OCI-LY7 (cell line): ENCODE data around the gene MAP3K19. TPM values are rescaled to one million over a fixed set of nuclear protein-coding genes. Genes with fewer than 3 reads are reported as not detected.

Experiments used
- BruUV-seq: library from RNA; stranded (reverse); fragments of 400-500 nt; replicated peaks from 2 replicates; lab custom pipeline; 2021; lab: Mats Ljungman, UMichigan
- CTCF ChIA-PET: fragments of 300-600 bp; sonication (Branson Sonifier 250); formaldehyde crosslinking; loops from one replicate; lab custom pipeline; 2022; ENCODE audit warnings: antibody characterized with exemption; ENCODE audit not compliant: unreplicated experiment; lab: Charles Lee
- POLR2A ChIA-PET: fragments of 300-600 bp; sonication (Branson Sonifier 250); formaldehyde crosslinking; loops from one replicate; lab custom pipeline; 2022; ENCODE audit warnings: antibody characterized with exemption; lab: Charles Lee
- DNase-seq: peaks from one replicate; pipeline ENCODE4 v3.0.0-alpha.2; 2015; ENCODE audit warnings: low spot score
- H2AFZ ChIP-seq: fragments of 200-600 bp; sonication (generic), shearing (Covaris generic); 2 replicates; pipeline ENCODE4 v1.6.1; 2014; ENCODE audit warnings: mild to moderate bottlenecking, antibody characterized with exemption, low read length, moderate library complexity
- H3K27ac ChIP-seq: fragments of 200-600 bp; sonication (generic); 2 replicates; pipeline ENCODE4 v1.5.1; 2014; ENCODE audit warnings: mixed run types, low read depth, mild to moderate bottlenecking, moderate library complexity, low read length, inconsistent platforms; ENCODE audit not compliant: poor library complexity, severe bottlenecking
- H3K36me3 ChIP-seq: fragments of 200-600 bp; sonication (generic); 2 replicates; pipeline ENCODE4 v1.6.1; 2014; ENCODE audit warnings: mild to moderate bottlenecking, antibody characterized with exemption, low read length, moderate library complexity, mixed read lengths; ENCODE audit not compliant: insufficient read depth
- H3K4me1 ChIP-seq: fragments of 200-600 bp; sonication (generic); 2 replicates; pipeline ENCODE4 v1.5.1; 2014; ENCODE audit warnings: mild to moderate bottlenecking, low read length; ENCODE audit not compliant: insufficient read depth, poor library complexity, severe bottlenecking
- H3K4me2 ChIP-seq: fragments of 200-600 bp; sonication (generic); 2 replicates; pipeline ENCODE4 v1.6.1; 2014; ENCODE audit warnings: mild to moderate bottlenecking, low read length
- H3K4me3 ChIP-seq: fragments of 200-600 bp; sonication (generic); 2 replicates; pipeline ENCODE4 v1.5.1; 2014; ENCODE audit warnings: mild to moderate bottlenecking, low read depth, low read length; ENCODE audit not compliant: poor library complexity, severe bottlenecking
- H3K79me2 ChIP-seq: fragments of 200-600 bp; sonication (generic); 2 replicates; pipeline ENCODE4 v1.6.1; 2016; ENCODE audit warnings: low read depth, mild to moderate bottlenecking, low read length, moderate library complexity, mixed read lengths; ENCODE audit not compliant: insufficient read depth
- H3K9me2 ChIP-seq: fragments of 200-600 bp; sonication (generic); 2 replicates; pipeline ENCODE4 v1.6.1; 2016; ENCODE audit warnings: mild to moderate bottlenecking, low read length, mixed read lengths; ENCODE audit not compliant: insufficient read depth
- H3K9me3 ChIP-seq: fragments of 200-600 bp; sonication (generic); 2 replicates; pipeline ENCODE4 v1.6.1; 2014; ENCODE audit warnings: mild to moderate bottlenecking, mixed run types, low read length, mixed read lengths
- H4K20me1 ChIP-seq: fragments of 200-600 bp; sonication (generic); 2 replicates; pipeline ENCODE4 v1.6.1; 2014; ENCODE audit warnings: mild to moderate bottlenecking, antibody characterized with exemption, low read length, moderate library complexity, mixed read lengths; ENCODE audit not compliant: insufficient read depth
- CTCF ChIP-seq: fragments of 200-600 bp; sonication (generic); conservative IDR thresholded peaks from 2 replicates; pipeline ENCODE4 v1.5.1; 2014; ENCODE audit warnings: mild to moderate bottlenecking, antibody characterized with exemption, low read length, moderate library complexity, mixed read lengths
- EZH2phosphoT487 ChIP-seq: fragments of 200-600 bp; sonication (generic); IDR thresholded peaks from 2 replicates; pipeline ENCODE4 v1.6.1; 2018; ENCODE audit warnings: low read depth, borderline replicate concordance, mild to moderate bottlenecking, mixed run types, antibody characterized with exemption, low read length, moderate library complexity, mixed read lengths
- intact Hi-C: fragments of 100-400 bp; cut with micrococcal nuclease; formaldehyde crosslinking; loops from one replicate; pipeline ENCODE4 v1.10.0; 2022; ENCODE audit not compliant: unreplicated experiment
- total RNA-seq, 2 experiments: library from RNA; depleted of rRNA in 1 of 2; stranded (reverse); fragments of >200 nt in 1 of 2; shearing (Covaris generic) in 1 of 2; gene quantifications; 2 replicates each; pipeline ENCODE4 v1.2.3, GENCODE V29; 2014 to 2022

The MAP3K19 gene
- total RNA-seq, 2 experiments from 2014 or later = not detected

- no peaks in the 10 kb centered on the region for H3K9me2 ChIP-seq
- ChIA-PET CTCF (no interaction called here), POLR2A (interaction anchor here (0.8 to 0.9 kb wide), 2 partner anchors 35 to 478 kb away, joined by 4 read pairs; partner anchors contain the start of genes R3HDM1 and ZRANB3)
- peak; percentile 7 for DNase-seq
- peaks cover 43% of the 10 kb centered on the region for H3K4me1 ChIP-seq
- H2AFZ ChIP-seq = peak overlapping the region; percentile 98; the same call in 1 of the 2 replicates
- peaks cover 58% of the 10 kb centered on the region for H3K79me2 ChIP-seq
- peaks cover 42% of the 10 kb centered on the region for H3K36me3 ChIP-seq
- peak overlapping the region; percentile 89 for H3K27ac ChIP-seq
- peak overlapping the region; percentile 92 for H3K4me3 ChIP-seq
- H4K20me1 ChIP-seq = peaks cover 16% of the 10 kb centered on the region
- no peaks in the 10 kb centered on the region; the same call in 1 of the 2 replicates for H3K9me3 ChIP-seq
- peak overlapping the region; percentile 78 for H3K4me2 ChIP-seq
- intact Hi-C loops = loop anchor here (1.0 to 10.0 kb wide), 5 partner anchors 199 to 1342 kb away; partner anchors contain the start of genes R3HDM1, UBXN4 and ZRANB3
- no TSS peak for BruUV-seq
- no peak for TF ChIP-seq CTCF
- TF ChIP-seq EZH2phosphoT487 = no peak
Observed at GRCh38 chr2:135052997-135053474, 5.8 kb upstream of the MAP3K19 start.

- ChIA-PET CTCF (no interaction called here), POLR2A (interaction anchor here (0.5 to 1.0 kb wide), 5 partner anchors 34 to 1342 kb away, joined by 3 to 4 read pairs (median 3); no protein-coding TSS in a partner anchor)
- no peaks in the 10 kb centered on the region for H3K9me2 ChIP-seq
- H3K9me3 ChIP-seq = no peaks in the 10 kb centered on the region; the same call in 1 of the 2 replicates
- H3K79me2 ChIP-seq = peaks cover 50% of the 10 kb centered on the region
- H3K4me2 ChIP-seq = peak within 1 kb of the TSS; percentile 78
- intact Hi-C loops = loop anchor here (1.0 to 10.0 kb wide), 5 partner anchors 200 to 1343 kb away; partner anchors contain the start of genes R3HDM1, UBXN4 and ZRANB3
- H4K20me1 ChIP-seq = peaks cover 16% of the 10 kb centered on the region
- peaks cover 35% of the 10 kb centered on the region for H3K36me3 ChIP-seq
- H3K4me1 ChIP-seq = peaks cover 37% of the 10 kb centered on the region
- BruUV-seq = no TSS peak
- TF ChIP-seq EZH2phosphoT487 (no peak), CTCF (no peak; the same call in 1 of the 2 replicates)
- peak; percentile 86 for DNase-seq
- H3K27ac ChIP-seq = peak within 1 kb of the TSS; percentile 89
- peak within 1 kb of the TSS; percentile 98 for H2AFZ ChIP-seq
- peak within 1 kb of the TSS; percentile 92 for H3K4me3 ChIP-seq
Observed at GRCh38 chr2:135052042-135052876, 5.0 kb upstream of the MAP3K19 start, which contains the start of gene RAB3GAP1. TSS of gene RAB3GAP1 (plus strand) at chr2:135052292. CDS start at chr2:135052308, 16 bp downstream.
